Ovary (tissue), 9 donors: ENCODE measurements around the gene TUSC2. TPM values are rescaled to one million over a fixed set of nuclear protein-coding genes. Genes with fewer than 3 reads are reported as not detected.

Experiments used
- DNase-seq, 5 donors: peaks; one replicate each; pipeline ENCODE4 v3.0.0-alpha.2; 2019 to 2020
- H3K27ac ChIP-seq, 2 donors: fragments of 200-600 bp; one replicate each; pipeline versions ENCODE4 v1.5.1 to v1.8.0; 2019 to 2022
- H3K27me3 ChIP-seq: fragments of 200-600 bp; one replicate; pipeline ENCODE4 v1.8.0; 2022
- H3K36me3 ChIP-seq: fragments of 200-600 bp; sonication (generic); one replicate; pipeline ENCODE4 v1.5.1; 2019
- H3K4me1 ChIP-seq: one replicate; pipeline ENCODE4 v1.8.1; 2013; ENCODE audit warnings: mild to moderate bottlenecking, moderate library complexity; ENCODE audit not compliant: insufficient read depth
- H3K4me3 ChIP-seq: fragments of 200-600 bp; sonication (generic); one replicate; pipeline ENCODE4 v1.5.1; 2017
- H3K9me3 ChIP-seq, 2 donors: fragments of 200-600 bp in 1 of 2; sonication (generic) in 1 of 2; one replicate each; pipeline versions ENCODE4 v1.5.1 to v1.8.1; 2013 to 2019; ENCODE audit warnings: mild to moderate bottlenecking in 1 of 2, moderate library complexity in 1 of 2
- CTCF ChIP-seq, 3 donors: fragments of 450-650 bp in 2 of 3; fragments of 200-600 bp in 1 of 3; IDR thresholded peaks; one replicate each; pipeline versions ENCODE4 v1.5.1 to v1.8.0; 2016 to 2022; ENCODE audit warnings: antibody characterized with exemption in 3 of 3, mild to moderate bottlenecking in 1 of 3
- EP300 ChIP-seq: sonication (generic); formaldehyde crosslinking; IDR thresholded peaks from one replicate; pipeline ENCODE4 v1.6.1; 2017; ENCODE audit warnings: antibody characterized with exemption
- POLR2A ChIP-seq: fragments of 450-650 bp; IDR thresholded peaks from one replicate; pipeline ENCODE4 v1.6.1; 2017; ENCODE audit warnings: antibody characterized with exemption, mild to moderate bottlenecking, moderate library complexity
- WGBS, 3 donors: extraction: QIAGEN DNeasy Blood & Tissue Kit in 1 of 3; methylation state at CpG; one replicate each; pipeline versions ENCODE4 v1.1.5 to v1.1.7; 2013 to 2017; 5-methylcytosine and 5-hydroxymethylcytosine counted together
- intact Hi-C, 4 donors: fragments of 100-400 bp; cut with DNase I; formaldehyde crosslinking; loops; one replicate each; pipeline versions ENCODE4 v1.11.0 to v1.15.1; 2022 to 2023
- polyA plus RNA-seq, 2 donors: library from polyadenylated mRNA; stranded (reverse); fragments of 200-250 nt in 1 of 2; fragments of 350-450 nt in 1 of 2; fragmentation: Illumina TruSeq in 1 of 2; extraction: RNeasy Lipid Tissue Mini Kit (QIAGEN cat#74804) in 1 of 2; gene quantifications; one replicate each; pipeline ENCODE4 v1.2.3, GENCODE V29; 2013 to 2014
- total RNA-seq, 7 donors: library from RNA; depleted of rRNA in 2 of 7; stranded (reverse); fragments of >200 nt in 2 of 7; fragmentation: NEBNext Ultra II Directional in 3 of 7; extraction: Animal tissue kit (Norgen Biotek cat#: 25700) in 3 of 7; gene quantifications; one replicate each; pipeline versions ENCODE4 v1.1.0 to v1.2.4, GENCODE V29; 2016 to 2023
- donor health status: DM: no; HTN: no; CAD: no; lungs with moderate emphysema.
- donor health status: DM: no; HTN: no; CAD: no.
- donor health status: Bipolar disorder and iron deficiency.
- donor health status: DM: yes; HTN: yes; CAD: no.
- donor health status: DM: no; HTN: no; CAD: no.
- donor health status: DM: yes; HTN: yes; CAD: no.

The TUSC2 gene
- total and polyA plus RNA-seq, 9 donors: 19.4 to 26.4 (median 21.3) TPM

GRCh38 chr3:50296721-50297383 is 31.2 kb downstream of the TUSC2 start:
- Histone ChIP-seq H3K4me1 (peaks cover 9% of the 10 kb centered on the region), H3K9me3 (no peaks in the 10 kb centered on the region), H3K36me3 (no peaks in the 10 kb centered on the region), H3K27ac (no peak overlapping the region), H3K27me3 (no peaks in the 10 kb centered on the region), H3K4me3 (no peak overlapping the region)
- no peak for TF ChIP-seq POLR2A
- TF ChIP-seq EP300: no peak
- no peak for TF ChIP-seq CTCF (IDR thresholded peaks at IDR 0.05)
- 85 to 87% (median 86%) methylated on average over 17 to 18 of the region's 18 CpGs for WGBS, 3 donors
- DNase-seq: peak in 2 of 5 donors; percentile 47 to 49
- intact Hi-C loops: no loop called here

GRCh38 chr3:50295553-50296431 is 32.2 kb downstream of the TUSC2 start:
- intact Hi-C loops: no loop called here
- H3K4me3 ChIP-seq: no peak overlapping the region
- H3K27ac ChIP-seq: no peak overlapping the region
- no peak for TF ChIP-seq POLR2A
- TF ChIP-seq CTCF (IDR thresholded peaks at IDR 0.05): no peak
- TF ChIP-seq EP300: no peak
- no peaks in the 10 kb centered on the region for H3K27me3 ChIP-seq
- peaks cover 12% of the 10 kb centered on the region for H3K4me1 ChIP-seq
- no peaks in the 10 kb centered on the region for H3K9me3 ChIP-seq
- 72 to 76% (median 72%) methylated on average over 8 of the region's 8 CpGs for WGBS, 3 donors
- no peaks in the 10 kb centered on the region for H3K36me3 ChIP-seq
- no peak for DNase-seq

GRCh38 chr3:50294492-50295403 is 33.3 kb downstream of the TUSC2 start:
- no peak for TF ChIP-seq EP300
- TF ChIP-seq CTCF (IDR thresholded peaks at IDR 0.05): no peak
- no peak for TF ChIP-seq POLR2A
- H3K4me1 ChIP-seq: peaks cover 9% of the 10 kb centered on the region
- no peak overlapping the region for H3K27ac ChIP-seq
- no peaks in the 10 kb centered on the region for H3K27me3 ChIP-seq
- no peak for DNase-seq
- H3K4me3 ChIP-seq: no peak overlapping the region
- intact Hi-C loops: no loop called here
- no peaks in the 10 kb centered on the region for H3K36me3 ChIP-seq
- 82 to 88% (median 87%) methylated on average over 21 to 22 of the region's 22 CpGs for WGBS, 3 donors
- no peaks in the 10 kb centered on the region for H3K9me3 ChIP-seq

GRCh38 chr3:50294089-50294488 is 33.9 kb downstream of the TUSC2 start:
- H3K27me3 ChIP-seq: no peaks in the 10 kb centered on the region
- intact Hi-C loops: no loop called here
- WGBS, 3 donors: 76 to 81% (median 81%) methylated on average over 4 of the region's 4 CpGs
- H3K4me1 ChIP-seq: peaks cover 9% of the 10 kb centered on the region
- no peak overlapping the region for H3K27ac ChIP-seq
- TF ChIP-seq POLR2A (no peak), CTCF (IDR thresholded peaks at IDR 0.05) (no peak), EP300 (no peak)
- no peak for DNase-seq
- H3K9me3 ChIP-seq: no peaks in the 10 kb centered on the region
- no peak overlapping the region for H3K4me3 ChIP-seq
- H3K36me3 ChIP-seq: no peaks in the 10 kb centered on the region
